ENCODE data around the gene CDK11B.

GRCh38 chr1:1609822-1610485 is 48.9 kb downstream of the CDK11B start:
- TF ChIP-seq, protein P1, sequence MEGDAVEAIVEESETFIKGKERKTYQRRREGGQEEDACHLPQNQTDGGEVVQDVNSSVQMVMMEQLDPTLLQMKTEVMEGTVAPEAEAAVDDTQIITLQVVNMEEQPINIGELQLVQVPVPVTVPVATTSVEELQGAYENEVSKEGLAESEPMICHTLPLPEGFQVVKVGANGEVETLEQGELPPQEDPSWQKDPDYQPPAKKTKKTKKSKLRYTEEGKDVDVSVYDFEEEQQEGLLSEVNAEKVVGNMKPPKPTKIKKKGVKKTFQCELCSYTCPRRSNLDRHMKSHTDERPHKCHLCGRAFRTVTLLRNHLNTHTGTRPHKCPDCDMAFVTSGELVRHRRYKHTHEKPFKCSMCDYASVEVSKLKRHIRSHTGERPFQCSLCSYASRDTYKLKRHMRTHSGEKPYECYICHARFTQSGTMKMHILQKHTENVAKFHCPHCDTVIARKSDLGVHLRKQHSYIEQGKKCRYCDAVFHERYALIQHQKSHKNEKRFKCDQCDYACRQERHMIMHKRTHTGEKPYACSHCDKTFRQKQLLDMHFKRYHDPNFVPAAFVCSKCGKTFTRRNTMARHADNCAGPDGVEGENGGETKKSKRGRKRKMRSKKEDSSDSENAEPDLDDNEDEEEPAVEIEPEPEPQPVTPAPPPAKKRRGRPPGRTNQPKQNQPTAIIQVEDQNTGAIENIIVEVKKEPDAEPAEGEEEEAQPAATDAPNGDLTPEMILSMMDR (IDR thresholded peaks at IDR 0.05) = no peak
- TF ChIP-seq EZH2 (IDR thresholded peaks at IDR 0.05; ENCODE audit: borderline replicate concordance, insufficient read depth, low read depth, low read length, poor library complexity, severe bottlenecking) = no peak

Data from B cell (primary cell).